Activated T-helper 1 cell treated with anti-CD3 and anti-CD28 coated beads, Interleukin-12 subunit alpha, Interleukin-12 subunit beta, Interleukin-2, Interleukin-4 antibody, amounts not matched to agents 30 ng/mL and 10 ng/mL and 1 ng/mL, durations not matched to agents 14 hours and 24 hours and 36 hours (primary cell): ENCODE data around the gene FANCM. TPM values are rescaled to one million over a fixed set of nuclear protein-coding genes. Genes with fewer than 3 reads are reported as not detected.

Experiments
- total RNA-seq: library from RNA; stranded (reverse); gene quantifications from 2 replicates; pipeline ENCODE4 v1.2.3, GENCODE V29; 2022

The FANCM gene
- total RNA-seq, 1 donor from 2014 or later, result 15.8 TPM

Other genes starting within 250 kb of the FANCM start
- 15.9 and 16.9 TPM in 2 replicates for gene KLHL28, start 174.0 kb upstream of the FANCM start, total RNA-seq
- gene TOGARAM1, start 173.7 kb upstream of the FANCM start, total RNA-seq, result 9.3 TPM in 2 replicates
- 51.2 and 55.7 TPM in 2 replicates for gene PRPF39, start 51.8 kb upstream of the FANCM start, total RNA-seq
- 58.0 and 59.3 TPM in 2 replicates for gene FKBP3, start 1.4 kb upstream of the FANCM start, total RNA-seq
- 66.4 and 66.6 TPM in 2 replicates for gene MIS18BP1, start 117.3 kb downstream of the FANCM start, total RNA-seq